ENCODE measurements around the gene TTC31.

TTC31 gene

GRCh38 chr2:74526649-74527230 lies 43.9 kb downstream of the TTC31 start:
- no peak for DNase-seq (ENCODE audit: low read depth)

DNA sequence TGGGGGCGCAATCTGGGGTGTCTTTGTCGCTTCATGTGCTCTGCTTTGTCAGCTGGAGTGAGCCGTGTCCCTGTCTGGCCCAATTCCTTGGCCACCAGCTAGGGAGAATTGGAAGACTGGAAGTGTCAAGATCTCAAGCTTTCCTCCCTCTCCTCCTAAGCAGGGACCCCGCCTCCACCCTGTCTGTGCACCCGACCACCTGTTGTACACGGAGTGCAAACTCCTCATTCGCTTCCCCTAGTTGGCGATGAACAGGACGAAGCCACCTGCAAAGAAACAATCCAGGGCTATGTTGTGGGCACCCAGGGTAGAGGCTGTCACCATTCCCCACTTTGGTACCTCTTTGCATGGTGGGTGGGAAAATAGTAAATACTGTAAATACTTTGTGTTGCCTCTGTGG lies 44.9 kb downstream of the TTC31 start:
- DNase-seq (ENCODE audit: low read depth): no peak

GRCh38 chr2:74528600-74529356 lies 45.9 kb downstream of the TTC31 start:
- no peak for DNase-seq (ENCODE audit: low read depth)

- peak; percentile 70 for DNase-seq (ENCODE audit: low read depth)
Observed at GRCh38 chr2:74529357-74530238, 46.7 kb downstream of the TTC31 start, which contains the start of the genes AUP1 and HTRA2. TSS of gene AUP1 (minus strand) at chr2:74529706. CDS start at chr2:74529629, 77 bp downstream. TSS of gene HTRA2 (plus strand) at chr2:74529933. CDS start at chr2:74530007, 74 bp downstream.

GRCh38 chr2:74530239-74531187 lies 47.6 kb downstream of the TTC31 start:
- DNase-seq (ENCODE audit: low read depth): no peak

- DNase-seq (ENCODE audit: low read depth): no peak
Observed at GRCh38 chr2:74531666-74532065, 48.8 kb downstream of the TTC31 start.

DNA sequence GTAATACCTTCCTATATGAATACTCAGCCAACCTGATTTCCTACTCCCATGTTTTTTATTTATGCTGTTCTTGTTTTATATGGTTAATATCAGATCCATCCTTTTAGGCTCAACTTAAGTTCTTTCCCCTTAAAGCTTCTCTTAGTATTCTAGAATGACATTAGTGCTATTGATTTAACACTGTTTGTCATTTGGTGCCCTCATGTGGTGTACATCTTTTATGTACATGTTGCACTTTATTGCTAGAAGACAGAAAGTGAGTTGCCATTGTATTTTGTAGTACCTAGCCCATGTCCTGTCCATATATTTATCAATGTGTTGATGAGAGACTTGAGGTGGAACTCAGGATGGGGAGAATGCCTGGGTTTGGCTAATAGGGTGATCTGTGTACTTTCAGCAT lies 49.3 kb downstream of the TTC31 start:
- no peak for DNase-seq (ENCODE audit: low read depth)

- DNase-seq (ENCODE audit: low read depth): no peak
Observed at GRCh38 chr2:74533464-74533863, 50.6 kb downstream of the TTC31 start.

GRCh38 chr2:74534411-74534810 lies 51.5 kb downstream of the TTC31 start:
- DNase-seq (ENCODE audit: low read depth): no peak

DNA sequence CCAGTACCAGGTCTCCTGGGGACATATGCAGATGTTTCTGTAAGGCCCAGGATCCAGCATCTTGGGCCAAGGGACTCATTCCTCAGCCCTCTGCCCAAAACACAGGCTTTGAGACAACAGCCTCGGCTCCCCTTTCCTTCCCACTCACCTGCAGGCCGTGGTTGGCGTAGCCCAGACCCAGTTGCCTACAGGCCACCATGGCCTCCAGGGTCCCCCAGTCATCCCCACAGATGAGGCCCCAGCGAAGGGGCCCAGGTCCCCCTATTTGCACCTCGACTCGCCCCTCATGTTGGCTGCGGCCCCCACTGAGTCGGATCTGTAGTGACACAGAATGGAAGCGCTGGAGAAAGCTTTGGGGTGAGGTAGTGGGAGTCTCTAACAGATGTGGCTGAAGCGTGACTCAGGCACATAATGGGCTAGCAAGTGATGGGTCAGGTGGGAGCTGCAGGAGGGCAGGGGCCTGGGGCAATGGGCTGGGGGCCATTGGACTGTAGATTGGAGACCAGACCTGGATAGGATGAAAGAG lies 52.6 kb downstream of the TTC31 start:
- no peak for DNase-seq (ENCODE audit: low read depth)

DNA sequence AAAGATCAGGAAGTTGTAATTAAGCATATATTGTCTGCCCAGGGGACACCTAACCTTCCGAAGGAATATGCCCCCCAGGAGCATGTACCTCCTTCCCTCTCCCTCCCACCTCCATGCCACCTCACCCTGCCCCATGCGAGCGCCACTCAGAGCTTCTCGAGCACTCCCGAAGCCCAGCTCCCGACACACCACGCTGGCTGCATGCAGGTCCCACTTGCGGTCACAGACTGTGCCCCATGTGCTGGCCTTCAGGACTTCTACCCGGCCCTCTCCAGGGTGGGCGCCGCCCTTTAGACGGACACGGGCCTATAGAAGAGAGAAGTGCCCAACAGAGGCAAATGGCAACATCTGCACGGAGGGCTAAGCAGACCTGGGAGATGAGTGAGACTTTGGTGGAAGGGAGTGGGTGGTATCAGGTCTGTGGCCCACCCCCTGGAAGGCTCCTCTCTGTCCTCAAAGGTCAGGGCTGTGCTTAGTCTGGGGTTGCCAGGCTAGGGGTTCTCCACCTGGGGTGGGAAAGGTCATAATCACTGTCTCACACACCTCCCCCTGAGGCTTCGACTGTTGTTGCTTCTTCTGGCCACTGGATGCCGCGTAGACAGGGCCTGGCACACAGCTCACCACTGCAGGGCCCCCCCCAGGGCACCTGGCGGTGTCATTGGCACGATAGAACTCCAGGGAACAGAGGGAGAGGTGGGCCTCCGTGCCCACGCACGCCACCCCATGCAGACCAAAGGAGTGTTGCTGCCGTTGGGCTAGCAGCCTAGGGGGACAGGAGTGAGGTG lies 53.5 kb downstream of the TTC31 start:
- DNase-seq (ENCODE audit: low read depth): no peak

DNA sequence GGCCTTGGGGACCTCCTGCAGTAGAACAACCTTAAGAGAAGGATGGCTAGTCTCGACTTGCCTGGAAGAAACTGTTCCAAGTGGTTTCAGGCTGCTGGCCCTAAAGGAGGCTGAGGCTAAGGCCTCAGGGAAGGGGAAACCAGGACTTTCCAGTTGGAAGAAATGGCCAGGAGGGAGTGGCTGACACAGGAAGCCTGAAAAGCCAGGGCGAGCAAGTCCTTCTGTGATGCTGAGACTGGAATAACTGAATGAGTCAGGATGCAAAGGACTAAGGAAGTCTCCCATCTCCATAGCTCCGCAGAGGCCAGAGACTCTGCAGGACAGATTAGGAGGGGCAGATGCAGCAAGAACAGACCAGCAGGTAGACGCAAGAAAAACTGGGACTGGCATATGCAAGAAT lies 54.3 kb downstream of the TTC31 start:
- no peak for DNase-seq (ENCODE audit: low read depth)

DNA sequence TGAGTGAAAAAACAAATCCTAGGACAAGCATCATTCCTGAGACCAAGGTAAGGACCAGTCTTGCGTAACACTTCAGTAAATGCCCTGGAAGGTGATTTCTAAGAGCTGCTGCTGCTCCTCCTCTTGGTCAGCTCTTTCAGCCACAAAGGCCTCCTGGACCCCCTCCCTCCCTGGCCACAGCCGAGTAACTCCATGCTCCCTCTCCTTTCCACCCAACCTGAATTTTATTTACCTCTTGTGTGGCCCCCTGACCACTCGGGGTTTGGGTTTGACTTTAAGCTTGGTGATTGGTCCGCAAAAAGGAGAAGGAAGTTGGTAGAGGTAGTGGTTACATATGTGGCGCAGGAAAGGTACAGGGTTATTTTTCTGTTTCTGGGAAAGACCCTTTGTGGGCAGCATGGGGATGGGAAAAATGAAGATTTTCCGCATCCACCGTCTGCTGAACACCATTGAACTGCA lies 56.0 kb downstream of the TTC31 start:
- no peak for DNase-seq (ENCODE audit: low read depth)

- DNase-seq (ENCODE audit: low read depth): no peak
Observed at GRCh38 chr2:74540291-74540690, 57.4 kb downstream of the TTC31 start.

DNA sequence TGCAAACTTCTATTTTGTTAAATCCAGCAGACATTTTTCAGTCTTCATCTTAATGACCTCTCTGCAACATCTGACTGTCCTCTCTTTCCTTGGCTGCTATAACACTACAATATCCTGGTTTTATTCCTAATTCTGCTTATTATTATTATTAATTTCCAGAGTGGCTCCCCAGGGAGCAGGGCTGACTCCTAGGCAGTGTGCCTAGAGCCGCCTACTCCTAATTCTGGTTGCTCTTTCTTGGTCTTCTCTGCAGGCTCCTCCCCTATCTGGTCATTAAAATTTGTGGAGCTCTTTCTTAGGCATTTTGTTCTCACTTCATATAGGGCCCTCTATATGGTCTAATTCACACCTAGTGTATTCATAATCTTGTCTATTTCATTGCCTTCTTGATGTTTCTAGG lies 60.1 kb downstream of the TTC31 start:
- DNase-seq (ENCODE audit: low read depth): no peak
